Measurements from ENCODE around the gene PADI1.

The PADI1 gene, protein sequence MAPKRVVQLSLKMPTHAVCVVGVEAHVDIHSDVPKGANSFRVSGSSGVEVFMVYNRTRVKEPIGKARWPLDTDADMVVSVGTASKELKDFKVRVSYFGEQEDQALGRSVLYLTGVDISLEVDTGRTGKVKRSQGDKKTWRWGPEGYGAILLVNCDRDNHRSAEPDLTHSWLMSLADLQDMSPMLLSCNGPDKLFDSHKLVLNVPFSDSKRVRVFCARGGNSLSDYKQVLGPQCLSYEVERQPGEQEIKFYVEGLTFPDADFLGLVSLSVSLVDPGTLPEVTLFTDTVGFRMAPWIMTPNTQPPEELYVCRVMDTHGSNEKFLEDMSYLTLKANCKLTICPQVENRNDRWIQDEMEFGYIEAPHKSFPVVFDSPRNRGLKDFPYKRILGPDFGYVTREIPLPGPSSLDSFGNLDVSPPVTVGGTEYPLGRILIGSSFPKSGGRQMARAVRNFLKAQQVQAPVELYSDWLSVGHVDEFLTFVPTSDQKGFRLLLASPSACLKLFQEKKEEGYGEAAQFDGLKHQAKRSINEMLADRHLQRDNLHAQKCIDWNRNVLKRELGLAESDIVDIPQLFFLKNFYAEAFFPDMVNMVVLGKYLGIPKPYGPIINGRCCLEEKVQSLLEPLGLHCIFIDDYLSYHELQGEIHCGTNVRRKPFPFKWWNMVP

DNA sequence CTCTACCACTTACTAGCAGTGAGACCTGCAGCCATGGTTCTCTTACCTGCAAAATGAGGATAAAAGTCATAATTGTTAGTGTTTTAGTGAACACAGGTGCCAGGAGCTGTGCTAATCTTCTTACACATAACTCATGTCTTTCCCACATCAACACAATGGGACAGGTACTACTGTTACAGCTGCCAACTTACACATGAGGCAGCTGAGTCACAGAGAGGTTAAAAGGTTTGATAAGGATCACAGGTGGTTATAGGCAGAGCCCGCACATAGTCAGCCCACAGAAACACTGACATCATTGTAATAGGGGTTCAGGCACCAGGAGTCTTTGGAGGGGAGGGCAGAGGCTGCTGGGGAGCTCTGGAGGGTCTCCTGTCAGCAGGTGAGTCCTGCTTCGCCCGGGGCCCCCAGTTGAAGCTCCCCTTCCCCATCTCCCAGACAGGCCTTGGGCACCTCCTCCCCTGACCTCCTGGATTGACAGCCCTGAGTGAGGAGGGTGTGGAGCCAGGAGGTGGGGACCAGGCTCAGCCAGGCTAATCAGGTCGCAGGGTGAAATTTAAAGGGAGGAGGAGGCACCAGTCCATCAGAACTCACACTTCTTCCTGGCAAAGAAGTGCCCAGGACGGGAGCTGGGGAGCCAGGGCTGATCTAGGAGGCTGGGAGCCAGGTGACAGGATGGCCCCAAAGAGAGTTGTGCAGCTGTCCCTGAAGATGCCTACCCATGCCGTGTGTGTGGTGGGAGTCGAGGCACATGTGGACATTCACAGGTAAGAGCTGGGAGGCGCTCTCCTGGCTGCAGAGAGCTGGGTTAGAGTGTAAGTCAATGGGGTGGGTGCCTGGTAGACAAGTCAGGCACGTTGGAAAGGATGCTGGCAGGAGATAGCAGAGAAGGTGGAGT lies at the start of gene PADI1:
Gene PADI1 (plus strand): TSS at position 583 of the 895 bp plus-strand sequence. CDS start 90 bp downstream, at position 673.
- DNase-seq = no peak

DNA sequence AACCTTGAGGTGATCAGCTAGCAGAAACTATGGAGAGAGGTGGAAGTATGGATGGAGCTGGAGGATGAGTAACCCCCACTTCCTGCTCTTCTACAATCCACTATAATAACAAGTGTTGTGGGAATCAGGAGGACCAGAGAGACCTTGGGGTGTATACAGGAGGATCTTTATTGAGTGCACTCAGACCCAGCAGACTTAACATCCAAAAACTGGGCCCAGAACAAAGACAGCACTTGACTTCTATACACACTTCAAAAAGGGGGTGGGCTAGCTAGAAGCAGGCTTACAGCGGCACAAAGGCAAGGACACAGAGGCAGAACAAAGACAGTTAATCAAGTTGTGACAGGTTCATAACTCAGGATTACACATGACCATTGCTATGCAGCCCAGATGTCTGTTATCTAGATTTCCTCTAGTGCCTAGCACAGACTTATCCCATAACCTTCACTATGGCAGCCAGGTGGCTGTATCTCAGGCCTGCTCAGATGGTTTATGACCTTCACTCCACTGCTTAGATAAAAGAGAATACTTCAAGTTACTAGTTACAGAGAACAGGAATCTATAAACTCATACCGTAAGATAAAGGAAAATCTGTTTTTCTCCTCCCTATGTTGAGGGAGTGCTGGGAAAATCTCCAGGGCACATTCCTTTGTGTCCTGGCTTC lies 49.5 kb upstream of the PADI1 start:
- no peak for DNase-seq
- TF ChIP-seq POLR2A (IDR thresholded peaks at IDR 0.05; ENCODE audit: low read length) = no peak
- no peak for TF ChIP-seq GATA1 (IDR thresholded peaks at IDR 0.05; ENCODE audit: low read depth, low read length)

More for the DNA sequence above, at the start of gene PADI1:
- TF ChIP-seq GATA1 (IDR thresholded peaks at IDR 0.05; ENCODE audit: low read depth, low read length) (no peak), POLR2A (IDR thresholded peaks at IDR 0.05; ENCODE audit: low read length) (no peak)

DNA sequence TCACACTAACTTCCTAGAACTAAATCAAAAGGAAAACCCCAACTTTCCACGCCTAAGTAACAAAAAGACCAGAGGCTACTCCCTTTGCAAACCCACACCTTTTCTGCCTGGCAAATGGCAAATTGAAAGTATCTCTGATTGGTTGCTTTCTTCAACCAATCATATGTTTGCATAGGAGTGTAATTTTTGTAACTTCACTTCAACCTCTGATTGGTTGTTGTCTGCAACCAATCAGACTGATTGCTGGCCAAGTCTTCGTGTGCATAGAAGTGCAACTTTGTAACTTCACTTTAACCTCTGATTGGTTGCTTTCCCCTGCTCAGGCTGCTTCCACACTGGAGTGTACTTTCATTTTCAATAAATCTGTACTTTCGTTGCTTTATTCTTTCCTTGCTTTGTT lies 48.8 kb upstream of the PADI1 start:
- TF ChIP-seq POLR2A (IDR thresholded peaks at IDR 0.05; ENCODE audit: low read length) (no peak), GATA1 (IDR thresholded peaks at IDR 0.05; ENCODE audit: low read depth, low read length) (no peak)
- DNase-seq = no peak

DNA sequence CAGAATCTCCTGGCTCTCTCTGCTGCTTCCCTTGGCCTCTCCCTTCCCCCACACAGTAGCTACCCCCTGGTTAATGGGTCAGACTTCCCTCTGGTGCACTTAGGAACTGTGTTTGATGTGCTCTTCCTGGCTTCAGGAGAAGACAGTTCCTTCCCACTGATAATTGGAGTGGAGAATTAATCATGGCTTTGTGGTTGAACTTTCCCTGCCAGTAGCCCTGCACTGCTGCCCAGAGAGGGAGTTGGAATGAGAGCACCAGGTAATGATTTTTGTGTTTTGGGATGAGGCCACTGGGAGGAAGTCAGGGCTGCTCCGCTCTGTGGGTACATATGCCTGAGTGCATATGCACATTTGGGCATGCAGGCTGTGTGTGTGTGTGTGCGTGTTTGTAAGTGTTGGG lies 46.0 kb upstream of the PADI1 start:
- no peak for TF ChIP-seq GATA1 (IDR thresholded peaks at IDR 0.05; ENCODE audit: low read depth, low read length)
- no peak for TF ChIP-seq POLR2A (IDR thresholded peaks at IDR 0.05; ENCODE audit: low read length)
- no peak for DNase-seq

DNA sequence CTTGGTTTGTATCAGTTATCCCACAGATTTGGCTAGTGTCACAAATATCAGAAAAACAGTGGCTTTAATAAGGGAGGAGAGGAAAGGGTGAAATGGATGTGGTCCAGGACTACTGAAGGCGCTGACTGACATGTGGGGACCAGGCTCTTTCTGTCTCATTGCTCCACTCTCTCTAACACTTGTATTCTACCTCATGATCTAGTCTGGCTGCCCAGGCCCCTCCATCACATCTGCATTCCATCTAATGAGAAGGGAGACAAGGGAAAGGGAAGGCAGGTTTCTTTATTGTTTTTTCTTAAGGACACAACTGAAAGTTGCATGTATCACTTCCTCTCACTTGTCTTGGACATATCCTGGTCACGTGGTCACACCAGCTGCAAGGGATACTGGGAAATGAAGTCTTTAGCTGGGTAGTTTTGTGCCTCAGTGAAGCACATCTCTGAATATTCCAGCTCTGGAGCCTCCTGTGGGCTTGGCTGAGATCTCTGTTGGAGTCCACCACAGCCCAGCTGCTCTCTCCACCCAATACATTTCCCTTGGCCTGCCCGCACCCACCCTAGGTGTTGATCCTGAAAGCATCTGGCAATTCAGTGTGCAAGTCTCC lies 43.7 kb upstream of the PADI1 start:
- DNase-seq = no peak
- TF ChIP-seq GATA1 (IDR thresholded peaks at IDR 0.05; ENCODE audit: low read depth, low read length) (no peak), POLR2A (IDR thresholded peaks at IDR 0.05; ENCODE audit: low read length) (no peak)

DNA sequence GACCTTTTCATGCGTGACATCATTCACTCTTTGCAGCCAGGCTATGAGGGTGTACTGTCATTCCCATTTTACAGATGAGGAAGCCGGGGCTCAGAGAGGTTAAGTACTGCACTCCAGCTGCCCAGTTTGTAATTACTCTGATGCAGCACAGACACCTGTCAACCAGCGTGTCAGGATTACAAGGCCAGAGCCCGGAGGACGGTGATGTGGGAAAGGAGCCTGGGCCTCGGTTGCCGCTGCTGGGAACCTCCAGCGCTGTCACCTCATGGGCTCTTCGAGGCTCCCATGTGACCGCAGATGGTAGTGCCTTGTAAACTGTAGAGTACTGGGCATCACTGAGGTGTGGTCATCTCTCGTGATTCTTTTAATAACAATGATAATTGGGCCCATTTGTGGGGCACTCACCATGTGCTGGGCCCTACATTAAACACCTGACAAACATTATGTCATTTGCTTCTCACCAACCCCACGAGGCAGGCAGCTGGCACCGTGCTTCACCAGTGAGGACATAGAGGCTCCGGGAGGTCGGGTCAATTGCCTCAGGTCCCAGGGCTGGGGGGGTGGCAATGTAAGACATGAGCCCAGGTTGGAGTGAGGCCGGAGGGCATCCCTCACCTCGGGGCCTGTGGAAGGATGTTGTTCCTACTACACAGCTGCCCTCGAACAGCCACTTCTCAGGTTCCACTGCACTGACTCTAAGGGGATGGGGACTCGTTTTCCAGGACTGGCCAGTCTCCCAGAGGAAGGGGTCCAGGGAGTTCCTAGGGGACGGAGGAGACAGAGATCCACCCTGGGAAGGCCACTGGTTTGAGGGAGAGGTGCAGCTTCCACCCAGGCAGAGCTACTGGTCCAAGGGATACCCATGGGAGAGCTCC lies 42.8 kb upstream of the PADI1 start:
- no peak for DNase-seq

DNA sequence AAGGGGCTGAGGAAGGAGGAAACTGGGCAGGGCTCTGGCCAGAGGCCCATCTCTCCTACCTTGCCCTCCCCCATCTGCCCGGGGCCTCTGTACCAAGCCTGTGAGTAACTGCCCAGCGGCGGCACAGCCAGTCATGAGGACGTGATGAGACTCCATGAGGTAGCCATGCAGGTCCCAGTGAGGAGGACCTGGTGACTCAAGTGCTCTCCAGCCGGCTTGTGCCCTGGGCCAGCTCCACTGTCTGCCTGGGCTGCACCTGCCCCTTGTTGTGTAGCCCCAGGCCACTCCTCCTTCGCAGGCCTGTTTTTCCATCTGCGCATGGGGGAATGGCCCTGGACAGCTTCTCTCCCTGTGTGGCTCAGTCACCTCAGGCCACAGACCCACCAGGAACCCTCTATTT lies 42.0 kb upstream of the PADI1 start:
- no peak for DNase-seq
- no peak for TF ChIP-seq GATA1 (IDR thresholded peaks at IDR 0.05; ENCODE audit: low read depth, low read length)
- no peak for TF ChIP-seq POLR2A (IDR thresholded peaks at IDR 0.05; ENCODE audit: low read length)

More for the DNA sequence above, 42.8 kb upstream of the PADI1 start:
- TF ChIP-seq POLR2A (IDR thresholded peaks at IDR 0.05; ENCODE audit: low read length) (no peak), GATA1 (IDR thresholded peaks at IDR 0.05; ENCODE audit: low read depth, low read length) (no peak)

DNA sequence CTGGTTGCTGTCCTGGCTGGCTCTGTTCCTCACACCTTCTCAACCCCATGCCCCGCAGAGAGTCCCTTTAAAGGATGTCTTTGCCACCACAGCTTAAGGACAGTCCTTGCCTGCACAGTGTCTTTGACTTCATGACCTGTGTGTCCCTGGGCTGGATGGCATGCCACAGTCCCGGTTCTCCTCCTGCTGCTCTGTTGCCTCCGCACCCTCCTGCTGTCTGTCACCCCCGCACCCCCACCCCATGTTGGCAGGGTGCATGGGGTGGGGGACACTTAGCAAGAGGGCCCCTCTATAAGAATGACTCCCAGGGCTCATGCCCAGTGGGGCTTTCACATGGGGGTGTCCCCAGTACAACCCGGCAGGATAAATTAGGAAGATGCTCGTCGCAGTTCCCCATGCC lies 41.6 kb upstream of the PADI1 start:
- TF ChIP-seq POLR2A (IDR thresholded peaks at IDR 0.05; ENCODE audit: low read length) = no peak
- no peak for TF ChIP-seq GATA1 (IDR thresholded peaks at IDR 0.05; ENCODE audit: low read depth, low read length)
- DNase-seq = no peak

DNA sequence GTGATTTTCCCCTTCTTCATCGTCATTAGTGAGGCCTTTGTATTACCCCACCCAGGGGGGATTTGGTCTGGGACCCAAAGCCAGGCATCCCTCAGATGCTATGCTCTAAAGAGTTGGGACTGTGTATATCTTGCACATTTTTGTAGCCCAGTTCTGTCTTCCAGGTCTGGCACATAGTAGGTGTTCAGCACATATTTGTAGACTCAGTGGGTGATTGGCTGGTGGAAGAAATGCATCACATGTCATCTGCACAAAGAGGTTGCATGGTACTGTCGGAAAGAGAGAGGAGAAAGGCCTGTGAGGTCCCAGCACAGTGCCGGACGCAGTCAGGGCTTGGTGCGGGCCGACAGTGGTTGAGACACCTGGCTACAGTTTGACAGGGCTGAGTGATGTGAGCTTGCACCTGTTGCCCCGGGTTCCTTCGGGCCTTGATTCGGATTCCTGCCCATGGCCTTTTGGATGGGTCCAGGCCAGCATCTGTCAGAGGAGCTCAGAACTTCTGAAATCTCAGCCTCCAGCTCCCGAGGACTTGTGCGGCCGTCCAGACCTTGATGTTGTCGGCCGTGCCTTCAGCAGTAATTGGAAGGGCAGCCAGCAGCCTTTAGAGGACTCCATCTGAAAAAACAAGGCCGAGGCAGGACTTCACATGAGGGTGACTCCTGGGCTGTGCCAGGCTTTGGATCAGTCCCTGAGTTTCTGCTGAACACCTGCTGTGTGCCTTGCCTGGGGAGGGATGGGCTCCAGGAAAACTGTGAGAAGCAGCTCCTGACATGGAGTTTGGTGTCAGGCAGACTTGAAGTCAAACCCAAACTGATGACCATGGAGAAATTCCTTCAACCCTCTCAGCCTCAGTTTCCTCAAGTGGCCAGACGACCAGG lies 40.9 kb upstream of the PADI1 start:
- TF ChIP-seq GATA1 (IDR thresholded peaks at IDR 0.05; ENCODE audit: low read depth, low read length) = no peak
- no peak for TF ChIP-seq POLR2A (IDR thresholded peaks at IDR 0.05; ENCODE audit: low read length)
- DNase-seq = no peak

DNA sequence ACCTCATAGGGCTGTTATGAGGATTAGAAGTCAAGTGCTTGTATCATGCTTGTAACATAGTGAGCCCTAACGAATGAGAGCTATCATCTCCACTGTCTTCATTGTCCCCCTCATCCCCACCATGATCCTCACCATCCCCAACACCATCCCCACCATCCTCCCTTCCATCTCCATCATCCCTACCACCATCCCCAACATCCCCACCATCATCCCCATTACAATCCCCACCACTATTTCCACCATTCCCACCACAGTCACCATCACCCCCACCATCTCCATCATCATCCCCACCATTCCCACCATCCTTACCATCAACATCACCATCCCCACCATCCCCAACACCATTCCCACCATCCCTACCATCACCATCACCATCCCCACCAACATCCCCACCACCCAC lies 39.1 kb upstream of the PADI1 start:
- TF ChIP-seq POLR2A (IDR thresholded peaks at IDR 0.05; ENCODE audit: low read length) = no peak
- no peak for TF ChIP-seq GATA1 (IDR thresholded peaks at IDR 0.05; ENCODE audit: low read depth, low read length)

DNA sequence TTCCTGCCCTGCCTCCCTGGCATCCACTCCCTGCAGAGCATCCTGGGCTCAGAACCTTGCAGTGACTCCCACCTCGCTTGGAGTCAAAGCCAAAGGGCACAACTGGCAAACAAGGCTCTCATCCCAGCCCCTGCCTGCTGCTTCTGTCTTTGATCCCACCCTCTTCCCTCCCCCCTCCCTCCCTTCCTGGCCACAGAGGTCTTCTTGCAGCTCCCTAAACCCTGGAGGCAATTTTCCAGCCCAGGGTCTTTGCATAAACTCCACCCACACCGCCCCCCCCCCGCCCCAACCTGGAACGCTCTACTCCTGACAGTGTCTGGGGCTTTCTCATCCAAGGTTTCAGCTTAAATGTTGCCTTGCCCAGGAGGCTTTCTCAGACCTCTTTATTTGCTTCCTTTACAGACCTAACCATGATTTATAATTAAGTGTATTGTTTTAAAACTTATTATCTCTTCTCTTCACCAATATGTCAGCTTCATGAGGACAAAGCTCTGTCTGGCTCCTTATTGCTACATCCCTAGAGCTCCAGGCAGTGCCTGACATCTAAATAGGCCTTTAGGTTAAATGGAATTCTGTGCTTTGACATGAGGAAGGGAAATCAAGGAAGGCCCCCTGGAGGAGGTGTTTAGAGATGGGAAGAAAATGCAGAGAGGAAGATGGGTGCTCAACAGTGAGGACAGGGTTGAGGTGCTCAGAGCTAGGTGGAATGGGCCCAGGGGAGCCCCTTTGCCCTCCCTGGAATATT lies 37.7 kb upstream of the PADI1 start:
- TF ChIP-seq GATA1 (IDR thresholded peaks at IDR 0.05; ENCODE audit: low read depth, low read length) (no peak), POLR2A (IDR thresholded peaks at IDR 0.05; ENCODE audit: low read length) (no peak)
- no peak for DNase-seq

More for the DNA sequence above, 39.1 kb upstream of the PADI1 start:
- no peak for DNase-seq

All from erythroblast (primary cell).